H54 (cell line): ENCODE measurements around the gene NPHP1.
"Not testable (repeated sequence)": the region's sequence is repeated elsewhere in the genome, so short reads cannot be mapped to it uniquely, and the experiment has no call there.

Experiments
- DNase-seq: peaks from one replicate; pipeline ENCODE4 v3.0.0; 2011; ENCODE audit warnings: low spot score, mixed read lengths; ENCODE audit not compliant: insufficient read length
- FAIRE-seq: peaks from 3 replicates; lab custom pipeline; 2011; peaks lifted over from hg19 to GRCh38; lab: Jason Lieb, UNC
- POLR2A ChIP-seq: IDR thresholded peaks from 2 replicates; pipeline ENCODE4 v1.6.1; 2011; ENCODE audit warnings: low read depth, mild to moderate bottlenecking, low read length

Gene NPHP1

GRCh38 chr2:110130757-110131156, 74.1 kb downstream of the NPHP1 start:
- DNase-seq (no peak), FAIRE-seq (no peak)
- TF ChIP-seq POLR2A = no peak

GRCh38 chr2:110126906-110127305, 77.9 kb downstream of the NPHP1 start:
- FAIRE-seq (no peak), DNase-seq (no peak)
- TF ChIP-seq POLR2A = no peak

- no peak for DNase-seq
- FAIRE-seq = no peak
Measured at GRCh38 chr2:110126086-110126773, 78.6 kb downstream of the NPHP1 start.

GRCh38 chr2:110124939-110125691, 79.7 kb downstream of the NPHP1 start:
- TF ChIP-seq POLR2A = no peak
- FAIRE-seq (no peak), DNase-seq (no peak)

More at GRCh38 chr2:110126086-110126773, 78.6 kb downstream of the NPHP1 start:
- TF ChIP-seq POLR2A = no peak

- FAIRE-seq = no peak
- no peak for DNase-seq
- TF ChIP-seq POLR2A = no peak
Measured at GRCh38 chr2:110124038-110124825, 80.6 kb downstream of the NPHP1 start.

- no peak for FAIRE-seq
- no peak for TF ChIP-seq POLR2A
- no peak for DNase-seq
Measured at GRCh38 chr2:110121592-110121991, 83.2 kb downstream of the NPHP1 start.

- no peak for FAIRE-seq
- DNase-seq = no peak
- no peak for TF ChIP-seq POLR2A
Measured at GRCh38 chr2:110121052-110121334, 83.8 kb downstream of the NPHP1 start.

GRCh38 chr2:110120171-110121051, 84.4 kb downstream of the NPHP1 start:
- no peak for DNase-seq
- FAIRE-seq = no peak
- no peak for TF ChIP-seq POLR2A

GRCh38 chr2:110116033-110116710, 88.6 kb downstream of the NPHP1 start:
- TF ChIP-seq POLR2A = 0 out of 2 replicates have a peak, but pooled peaks have one; percentile 3
- peak; percentile 30 for FAIRE-seq
- DNase-seq = peak; percentile 68

GRCh38 chr2:110115291-110116032, 89.4 kb downstream of the NPHP1 start, which contains the start of gene MALL:
MALL (minus strand) TSS chr2:110115822; CDS start chr2:110115792, 30 bp downstream.
- peak; percentile 54 for DNase-seq
- TF ChIP-seq POLR2A = peak; percentile 79
- no peak for FAIRE-seq

- no peak for DNase-seq
- FAIRE-seq = no peak
- TF ChIP-seq POLR2A = peak; percentile 39; the same call in 1 of the 2 replicates
Measured at GRCh38 chr2:110114831-110115255, 90.0 kb downstream of the NPHP1 start.

GRCh38 chr2:110113961-110114591, 90.7 kb downstream of the NPHP1 start:
- DNase-seq (peak; percentile 49), FAIRE-seq (peak; percentile 83)

GRCh38 chr2:110108291-110108690, 96.5 kb downstream of the NPHP1 start:
- FAIRE-seq, DNase-seq: not testable (repeated sequence)

More at GRCh38 chr2:110113961-110114591, 90.7 kb downstream of the NPHP1 start:
- TF ChIP-seq POLR2A = peak; percentile 29; the same call in 1 of the 2 replicates
